Tibial artery (tissue), 4 donors: ENCODE results near the gene ARRDC3.
"Not testable (repeated sequence)": the region's sequence is repeated elsewhere in the genome, so short reads cannot be mapped to it uniquely, and the experiment has no call there.

Source experiments
- DNase-seq, 2 donors: peaks; one replicate each; pipeline ENCODE4 v3.0.0-alpha.2; 2019
- H3K27ac ChIP-seq, 2 donors: fragments of 200-600 bp; sonication (generic) in 1 of 2; 1 replicate in 1 of 2; 2 replicates in 1 of 2; pipeline ENCODE4 v1.5.1; 2018 to 2019; ENCODE audit warnings: mild to moderate bottlenecking in 1 of 2
- H3K27me3 ChIP-seq, 2 donors: fragments of 200-600 bp; sonication (generic) in 1 of 2; one replicate each; pipeline versions ENCODE4 v1.5.1 to v1.6.0; 2016 to 2019
- H3K36me3 ChIP-seq, 3 donors: fragments of 200-600 bp; sonication (generic) in 2 of 3; one replicate each; pipeline ENCODE4 v1.5.1; 2016 to 2019; ENCODE audit warnings: mild to moderate bottlenecking in 2 of 3
- H3K4me1 ChIP-seq, 4 donors: fragments of 200-600 bp; sonication (generic) in 2 of 4; 1 replicate in 3 of 4; 2 replicates in 1 of 4; pipeline ENCODE4 v1.5.1; 2016 to 2019
- H3K4me3 ChIP-seq, 2 donors: fragments of 200-600 bp; sonication (generic) in 1 of 2; 1 replicate in 1 of 2; 2 replicates in 1 of 2; pipeline ENCODE4 v1.5.1; 2018 to 2019; ENCODE audit warnings: mild to moderate bottlenecking in 2 of 2
- H3K9me3 ChIP-seq, 3 donors: fragments of 200-600 bp; sonication (generic) in 1 of 3; one replicate each; pipeline ENCODE4 v1.5.1; 2016 to 2019
- intact Hi-C: fragments of 100-400 bp; cut with DNase I; formaldehyde crosslinking; loops from one replicate; pipeline ENCODE4 v1.15.0; 2023; ENCODE audit warnings: low total_unique reads
- TF ChIP-seq, protein P1 (sequence below), 2 experiments: fragments of 200-600 bp in 1 of 2; fragments of 450-650 bp in 1 of 2; IDR thresholded peaks; one replicate each; pipeline ENCODE4 v1.5.1; 2017 to 2019; ENCODE audit warnings: antibody characterized with exemption in 2 of 2, mild to moderate bottlenecking in 1 of 2, moderate library complexity in 1 of 2

ARRDC3 gene

DNA sequence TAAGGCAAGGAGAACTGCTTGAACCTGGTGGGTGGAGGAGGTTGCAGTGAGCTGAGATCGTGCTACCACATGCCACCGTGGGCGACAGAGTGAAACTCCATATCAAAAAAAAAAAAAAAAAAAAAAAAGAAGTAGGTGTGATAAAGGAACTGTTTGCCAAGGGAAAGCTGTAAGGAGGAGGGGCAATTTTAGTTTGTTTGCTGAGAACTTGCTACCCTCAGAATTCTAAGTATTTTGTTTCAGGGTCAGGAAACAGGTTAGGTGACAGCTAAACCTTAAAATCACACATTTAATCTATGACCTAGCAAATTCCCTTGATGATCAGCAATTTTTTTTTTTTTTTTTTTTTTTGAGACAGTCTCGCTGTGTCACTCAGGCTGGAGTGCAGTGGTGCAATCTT lies 7.2 kb upstream of the ARRDC3 start:
- no peaks in the 10 kb centered on the region for H3K4me1 ChIP-seq
- intact Hi-C loops, result no loop called here
- DNase-seq, result no peak
- H3K27ac ChIP-seq, result no peak overlapping the region
- H3K36me3 ChIP-seq, result no peaks in the 10 kb centered on the region
- no peaks in the 10 kb centered on the region for H3K9me3 ChIP-seq
- no peaks in the 10 kb centered on the region for H3K27me3 ChIP-seq
- TF ChIP-seq, protein P1, sequence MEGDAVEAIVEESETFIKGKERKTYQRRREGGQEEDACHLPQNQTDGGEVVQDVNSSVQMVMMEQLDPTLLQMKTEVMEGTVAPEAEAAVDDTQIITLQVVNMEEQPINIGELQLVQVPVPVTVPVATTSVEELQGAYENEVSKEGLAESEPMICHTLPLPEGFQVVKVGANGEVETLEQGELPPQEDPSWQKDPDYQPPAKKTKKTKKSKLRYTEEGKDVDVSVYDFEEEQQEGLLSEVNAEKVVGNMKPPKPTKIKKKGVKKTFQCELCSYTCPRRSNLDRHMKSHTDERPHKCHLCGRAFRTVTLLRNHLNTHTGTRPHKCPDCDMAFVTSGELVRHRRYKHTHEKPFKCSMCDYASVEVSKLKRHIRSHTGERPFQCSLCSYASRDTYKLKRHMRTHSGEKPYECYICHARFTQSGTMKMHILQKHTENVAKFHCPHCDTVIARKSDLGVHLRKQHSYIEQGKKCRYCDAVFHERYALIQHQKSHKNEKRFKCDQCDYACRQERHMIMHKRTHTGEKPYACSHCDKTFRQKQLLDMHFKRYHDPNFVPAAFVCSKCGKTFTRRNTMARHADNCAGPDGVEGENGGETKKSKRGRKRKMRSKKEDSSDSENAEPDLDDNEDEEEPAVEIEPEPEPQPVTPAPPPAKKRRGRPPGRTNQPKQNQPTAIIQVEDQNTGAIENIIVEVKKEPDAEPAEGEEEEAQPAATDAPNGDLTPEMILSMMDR (IDR thresholded peaks at IDR 0.05), result no peak
- H3K4me3 ChIP-seq, result no peak overlapping the region

DNA sequence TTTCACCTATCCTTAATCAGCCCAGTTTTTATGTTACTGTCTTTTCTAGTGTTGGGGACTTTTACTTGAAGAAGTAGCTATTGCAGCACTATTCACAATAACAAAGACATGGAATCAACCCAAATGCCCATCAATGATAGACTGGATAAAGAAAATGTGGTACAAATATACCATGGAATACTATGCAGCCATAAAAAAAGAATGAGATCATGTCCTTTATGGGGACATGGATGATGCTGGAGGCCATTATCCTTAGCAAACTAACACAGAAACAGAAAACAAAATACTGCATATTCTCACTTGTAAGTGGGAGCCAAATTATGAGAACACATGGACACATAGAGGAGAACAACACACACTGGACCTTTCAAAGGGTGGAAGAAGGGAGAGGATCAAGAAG lies 6.4 kb upstream of the ARRDC3 start:
- H3K4me3 ChIP-seq, DNase-seq, H3K27me3 ChIP-seq, H3K27ac ChIP-seq, H3K4me1 ChIP-seq, H3K9me3 ChIP-seq, H3K36me3 ChIP-seq: not testable (repeated sequence)
- intact Hi-C loops, result loop anchor here (5.0 to 10.0 kb wide), 2 partner anchors 175 to 457 kb away; no protein-coding TSS in a partner anchor

DNA sequence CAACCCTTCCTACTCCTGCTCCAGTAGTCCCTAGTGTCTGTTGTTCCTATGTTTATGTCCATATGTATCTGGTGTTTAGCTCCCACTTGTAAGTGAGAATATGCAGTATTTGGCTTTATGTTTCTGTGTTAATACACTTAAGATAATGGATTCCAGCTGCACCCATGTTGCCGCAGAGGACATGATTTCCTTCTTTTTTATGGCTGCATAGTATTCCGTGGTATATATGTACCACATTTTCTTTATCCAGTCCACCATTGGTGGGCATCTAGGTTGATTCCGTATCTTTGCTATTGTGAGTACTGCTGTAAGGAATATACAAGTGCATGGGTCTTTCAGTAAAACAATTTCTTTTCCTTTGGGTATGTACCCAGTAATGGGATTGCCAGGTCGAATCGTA lies 5.2 kb upstream of the ARRDC3 start:
- Histone ChIP-seq H3K36me3 (no peaks in the 10 kb centered on the region), H3K4me1 (peaks cover 0 to 10% (median 7%) of the 10 kb centered on the region in 4 donors), H3K4me3 (no peak overlapping the region), H3K27ac (no peak overlapping the region), H3K9me3 (no peaks in the 10 kb centered on the region), H3K27me3 (no peaks in the 10 kb centered on the region)
- TF ChIP-seq, protein P1 (IDR thresholded peaks at IDR 0.05), result no peak
- intact Hi-C loops, result loop anchor here (5.0 to 10.0 kb wide), 2 partner anchors 174 to 456 kb away; no protein-coding TSS in a partner anchor
- DNase-seq, result no peak

GRCh38 chr5:91386120-91386519 lies 3.0 kb upstream of the ARRDC3 start:
- Histone ChIP-seq H3K36me3 (no peaks in the 10 kb centered on the region), H3K4me1 (peaks cover 0 to 10% (median 7%) of the 10 kb centered on the region in 4 donors), H3K27me3 (no peaks in the 10 kb centered on the region), H3K9me3 (no peaks in the 10 kb centered on the region), H3K27ac (no peak overlapping the region), H3K4me3 (no peak overlapping the region)
- intact Hi-C loops, result loop anchor here (5.0 to 10.0 kb wide), 2 partner anchors 171 to 454 kb away; no protein-coding TSS in a partner anchor
- TF ChIP-seq, protein P1 (IDR thresholded peaks at IDR 0.05), result no peak
- DNase-seq, result no peak

GRCh38 chr5:91385596-91385995 lies 2.5 kb upstream of the ARRDC3 start:
- H3K9me3 ChIP-seq, H3K36me3 ChIP-seq, H3K27me3 ChIP-seq, H3K4me3 ChIP-seq, DNase-seq, H3K4me1 ChIP-seq, H3K27ac ChIP-seq: not testable (repeated sequence)
- intact Hi-C loops, result loop anchor here (2.0 to 10.0 kb wide), 3 partner anchors 171 to 453 kb away; no protein-coding TSS in a partner anchor

DNA sequence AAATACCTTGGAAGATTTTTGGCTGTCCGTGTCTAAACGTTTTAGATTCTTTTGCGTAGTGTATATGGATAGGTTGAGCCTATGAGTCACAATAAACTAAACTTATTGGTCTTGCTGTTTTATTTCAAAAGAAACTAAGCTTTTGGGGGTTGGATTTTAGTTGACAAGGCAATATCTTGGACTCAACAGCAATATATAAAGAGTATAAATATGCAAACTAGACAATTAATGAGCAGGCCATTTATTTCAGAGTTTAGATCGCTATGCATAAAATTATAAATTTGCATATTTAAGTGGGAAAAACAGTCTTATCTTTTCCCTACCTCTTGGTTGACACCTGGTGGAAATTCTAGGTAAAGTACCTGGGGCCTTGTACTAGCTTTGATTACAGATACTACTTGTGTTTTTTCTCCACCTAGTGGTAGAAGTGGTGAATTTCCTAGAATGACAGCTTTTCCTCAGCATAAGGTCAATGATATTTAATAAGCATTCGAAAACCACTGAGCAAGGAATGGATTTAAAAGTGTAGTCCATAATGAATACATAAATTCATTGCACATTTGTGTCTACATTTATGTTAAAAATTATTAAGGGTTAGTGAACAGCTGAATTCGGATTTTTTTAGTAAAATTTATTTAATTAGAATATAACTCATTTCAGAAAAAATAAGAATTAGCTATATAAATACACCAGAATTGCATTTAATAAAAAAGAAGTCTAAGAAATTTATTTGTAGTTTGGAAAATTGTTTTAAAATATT lies 1.7 kb upstream of the ARRDC3 start:
- no peaks in the 10 kb centered on the region for H3K36me3 ChIP-seq
- peak in 1 of 2 donors; percentile 36 for DNase-seq
- intact Hi-C loops, result loop anchor here (2.0 to 10.0 kb wide), 3 partner anchors 170 to 453 kb away; no protein-coding TSS in a partner anchor

More for the DNA sequence above, 1.7 kb upstream of the ARRDC3 start:
- Histone ChIP-seq H3K9me3 (no peaks in the 10 kb centered on the region), H3K27ac (peak overlapping the region; percentile 92 to 93), H3K4me3 (peak overlapping the region in 1 of 2 donors; percentile 58), H3K27me3 (no peaks in the 10 kb centered on the region), H3K4me1 (peaks cover 0 to 10% (median 7%) of the 10 kb centered on the region in 4 donors)
- TF ChIP-seq, protein P1 (IDR thresholded peaks at IDR 0.05), result peak; percentile 96 to 99
